Lung (tissue), 12 donors: ENCODE results near the gene GRM5. TPM values are rescaled to one million over a fixed set of nuclear protein-coding genes. Genes with fewer than 3 reads are reported as not detected.

Experiments
- ATAC-seq: fragments of 200-7000 bp; cut with Tn5 transposase; one replicate; pipeline ENCODE4 v1.9.1; 2020; ENCODE audit warnings: moderate number of reproducible peaks; ENCODE audit not compliant: insufficient read depth, low FRiP score
- DNase-seq, 3 donors: peaks; one replicate each; pipeline ENCODE4 v3.0.0-alpha.2; 2013 to 2017
- H3K27ac ChIP-seq, 2 donors: one replicate each; pipeline ENCODE4 v1.5.1; 2013; ENCODE audit warnings: mild to moderate bottlenecking in 2 of 2, moderate library complexity in 2 of 2, control low read depth in 1 of 2, inconsistent platforms in 1 of 2, low read depth in 1 of 2, low read length in 1 of 2
- H3K27me3 ChIP-seq, 3 donors: one replicate each; pipeline ENCODE4 v1.5.1; 2013; ENCODE audit warnings: low read length in 2 of 3; ENCODE audit not compliant: control insufficient read depth in 3 of 3, insufficient read depth in 3 of 3
- H3K36me3 ChIP-seq, 4 donors: one replicate each; pipeline ENCODE4 v1.5.1; 2013; ENCODE audit warnings: low read length in 4 of 4, mild to moderate bottlenecking in 1 of 4, moderate library complexity in 1 of 4; ENCODE audit not compliant: control insufficient read depth in 4 of 4, insufficient read depth in 4 of 4
- H3K4me1 ChIP-seq, 5 donors: one replicate each; pipeline ENCODE4 v1.5.1; 2013; ENCODE audit warnings: low read length in 5 of 5, mild to moderate bottlenecking in 2 of 5, moderate library complexity in 1 of 5; ENCODE audit not compliant: control insufficient read depth in 5 of 5, insufficient read depth in 5 of 5
- H3K4me3 ChIP-seq: one replicate; pipeline ENCODE4 v1.5.1; 2013; ENCODE audit warnings: mild to moderate bottlenecking, control low read depth, moderate library complexity
- H3K9ac ChIP-seq, 2 donors: one replicate each; pipeline ENCODE4 v1.5.1; 2013; ENCODE audit warnings: low read length in 2 of 2, control low read depth in 1 of 2; ENCODE audit not compliant: insufficient read depth in 1 of 2
- H3K9me3 ChIP-seq, 4 donors: one replicate each; pipeline ENCODE4 v1.5.1; 2013; ENCODE audit warnings: low read length in 3 of 4, mild to moderate bottlenecking in 1 of 4, moderate library complexity in 1 of 4; ENCODE audit not compliant: control insufficient read depth in 4 of 4, insufficient read depth in 3 of 4
- CTCF ChIP-seq: IDR thresholded peaks from 2 replicates; pipeline ENCODE4 v1.5.1; 2012; ENCODE audit warnings: mild to moderate bottlenecking; ENCODE audit errors: control extremely low read depth, extremely low read depth
- WGBS, 2 donors: extraction: QIAGEN DNeasy Blood & Tissue Kit; methylation state at CpG; one replicate each; pipeline ENCODE4 v1.1.7; 2013; 5-methylcytosine and 5-hydroxymethylcytosine counted together
- polyA plus RNA-seq, 2 donors: library from polyadenylated mRNA; stranded (reverse); fragments of 200-250 nt; gene quantifications; one replicate each; pipeline ENCODE4 v1.2.1, GENCODE V29; 2013
- total RNA-seq, 2 donors: library from RNA; depleted of rRNA in 1 of 2; stranded (reverse); fragments of >200 nt in 1 of 2; gene quantifications; one replicate each; pipeline ENCODE4 v1.2.1, GENCODE V29; 2014 to 2021
- donor health status: control.
- donor health status: control.
- donor health status: Bipolar disorder and iron deficiency.
- donor health status: healthy.
- donor health status: DM: yes; HTN: yes; CAD: no.

Gene GRM5
- total and polyA plus RNA-seq, 4 donors: 0.02 to 1.2 (median 0.35) TPM

- no peaks in the 10 kb centered on the region for H3K9me3 ChIP-seq
- ATAC-seq: no peak
- peak in 2 of 3 donors; percentile 65 to 82 for DNase-seq
- H3K27ac ChIP-seq: no peak overlapping the region
- no peaks in the 10 kb centered on the region for H3K36me3 ChIP-seq
- H3K4me1 ChIP-seq: peaks cover 0 to 15% (median 0%) of the 10 kb centered on the region in 5 donors
- no peak overlapping the region for H3K9ac ChIP-seq
- WGBS, 2 donors: 79 to 87% methylated on average over 7 of the region's 7 CpGs
- H3K27me3 ChIP-seq: no peaks in the 10 kb centered on the region
- no peak for TF ChIP-seq CTCF
- no peak overlapping the region for H3K4me3 ChIP-seq
Measured at GRCh38 chr11:88555018-88555828, 510.6 kb downstream of the GRM5 start.

- 72 to 73% methylated on average over 2 of the region's 2 CpGs for WGBS, 2 donors
- Histone ChIP-seq H3K9me3 (no peaks in the 10 kb centered on the region), H3K27me3 (no peaks in the 10 kb centered on the region), H3K4me3 (no peak overlapping the region), H3K9ac (no peak overlapping the region), H3K4me1 (peaks cover 0 to 15% (median 0%) of the 10 kb centered on the region in 5 donors), H3K27ac (no peak overlapping the region), H3K36me3 (no peaks in the 10 kb centered on the region)
- DNase-seq (peak in 1 of 3 donors; percentile 24), ATAC-seq (no peak)
- TF ChIP-seq CTCF: no peak
Measured at GRCh38 chr11:88553204-88553603, 512.6 kb downstream of the GRM5 start.

- H3K4me1 ChIP-seq: peaks cover 0 to 15% (median 0%) of the 10 kb centered on the region in 5 donors
- TF ChIP-seq CTCF: peak; percentile 8
- no peak overlapping the region for H3K4me3 ChIP-seq
- H3K9ac ChIP-seq: no peak overlapping the region
- H3K27ac ChIP-seq: no peak overlapping the region
- ATAC-seq (no peak), DNase-seq (peak; percentile 34 to 73 (median 56))
- WGBS, 2 donors: 38 to 58% methylated on average over 3 of the region's 3 CpGs
- H3K27me3 ChIP-seq: no peaks in the 10 kb centered on the region
- H3K36me3 ChIP-seq: no peaks in the 10 kb centered on the region
- H3K9me3 ChIP-seq: no peaks in the 10 kb centered on the region
Measured at GRCh38 chr11:88552379-88553062, 513.3 kb downstream of the GRM5 start.
